Spleen (tissue), 7 donors: ENCODE data around the gene PLAC8.

Source experiments
- CTCF ChIP-seq, 11 experiments: fragments of 200-600 bp in 7 of 11; fragments of 450-650 bp in 4 of 11; sonication (generic) in 4 of 11; IDR thresholded peaks in 8 of 11; conservative IDR thresholded peaks in 3 of 11; 1 replicate in 7 of 11; 2 replicates in 4 of 11; pipeline versions ENCODE4 v1.4.0 to v1.8.0; 2016 to 2021; ENCODE audit warnings: antibody characterized with exemption in 11 of 11, inconsistent platforms in 4 of 11, mild to moderate bottlenecking in 1 of 11
- POLR2A ChIP-seq, 3 donors: fragments of 450-650 bp; IDR thresholded peaks; one replicate each; pipeline ENCODE4 v1.5.1; 2017; ENCODE audit warnings: antibody characterized with exemption in 3 of 3, mild to moderate bottlenecking in 1 of 3
- POLR2AphosphoS5 ChIP-seq, 3 donors: sonication (generic); formaldehyde crosslinking; IDR thresholded peaks; one replicate each; pipeline ENCODE4 v1.5.1; 2017; ENCODE audit warnings: antibody characterized with exemption in 3 of 3
- donor health status: DM: no; HTN: no; CAD: no; lungs with moderate emphysema.
- donor health status: DM: no; HTN: no; CAD: no.
- donor health status: DM: no; HTN: no; CAD: no.

GRCh38 chr4:83150653-83151330 lies 36.3 kb upstream of the PLAC8 start:
- TF ChIP-seq POLR2AphosphoS5 (IDR thresholded peaks at IDR 0.05) (no peak), CTCF (IDR thresholded peaks at IDR 0.05 in 8 of 11, conservative IDR thresholded peaks at IDR 0.05 in 3 of 11) (no peak), POLR2A (IDR thresholded peaks at IDR 0.05) (no peak)
